HG03196 (cell line): ENCODE results near the gene PTPRJ.
"Not testable (repeated sequence)": the region's sequence is repeated elsewhere in the genome, so short reads cannot be mapped to it uniquely, and the experiment has no call there.

Experiments
- ATAC-seq: cut with Tn5 transposase; IDR thresholded peaks from one replicate; pipeline ENCODE4 v1.9.1; 2021; ENCODE audit not compliant: unreplicated experiment

The PTPRJ gene

DNA sequence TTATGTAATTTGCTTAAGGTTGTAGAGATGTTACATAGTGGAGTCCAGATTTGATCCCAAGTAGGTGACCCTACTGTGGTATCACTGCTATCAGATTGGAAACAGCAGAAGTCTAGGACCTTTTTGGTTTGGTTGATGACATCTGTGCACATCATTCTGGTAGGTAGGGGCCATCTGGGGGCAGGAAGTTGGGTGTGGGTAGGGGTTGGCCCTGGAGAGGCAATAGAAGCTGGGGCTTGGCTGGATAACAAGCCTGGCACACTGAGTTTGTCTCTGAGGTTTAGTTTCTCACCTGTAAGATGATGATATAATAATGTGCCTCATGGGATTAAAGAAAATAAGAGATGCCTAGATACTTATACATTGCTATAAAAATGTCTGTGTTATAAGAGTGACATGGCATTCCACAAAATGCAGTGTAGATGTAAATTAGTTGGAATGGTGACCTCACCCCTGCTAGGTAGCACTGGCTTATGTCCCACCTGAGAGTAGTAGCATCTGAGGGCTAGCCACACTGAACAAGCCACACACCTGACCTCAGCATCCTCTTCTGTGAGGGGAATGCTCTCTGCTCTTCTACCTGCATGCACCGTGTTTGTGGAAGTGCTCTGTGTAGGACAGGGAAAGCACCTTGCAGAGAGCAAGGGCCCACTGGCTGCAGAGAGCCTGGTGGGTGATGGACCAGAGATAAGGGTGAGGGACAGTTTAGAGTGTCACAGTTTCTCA lies 36.9 kb downstream of the PTPRJ start:
- ATAC-seq, result no peak

DNA sequence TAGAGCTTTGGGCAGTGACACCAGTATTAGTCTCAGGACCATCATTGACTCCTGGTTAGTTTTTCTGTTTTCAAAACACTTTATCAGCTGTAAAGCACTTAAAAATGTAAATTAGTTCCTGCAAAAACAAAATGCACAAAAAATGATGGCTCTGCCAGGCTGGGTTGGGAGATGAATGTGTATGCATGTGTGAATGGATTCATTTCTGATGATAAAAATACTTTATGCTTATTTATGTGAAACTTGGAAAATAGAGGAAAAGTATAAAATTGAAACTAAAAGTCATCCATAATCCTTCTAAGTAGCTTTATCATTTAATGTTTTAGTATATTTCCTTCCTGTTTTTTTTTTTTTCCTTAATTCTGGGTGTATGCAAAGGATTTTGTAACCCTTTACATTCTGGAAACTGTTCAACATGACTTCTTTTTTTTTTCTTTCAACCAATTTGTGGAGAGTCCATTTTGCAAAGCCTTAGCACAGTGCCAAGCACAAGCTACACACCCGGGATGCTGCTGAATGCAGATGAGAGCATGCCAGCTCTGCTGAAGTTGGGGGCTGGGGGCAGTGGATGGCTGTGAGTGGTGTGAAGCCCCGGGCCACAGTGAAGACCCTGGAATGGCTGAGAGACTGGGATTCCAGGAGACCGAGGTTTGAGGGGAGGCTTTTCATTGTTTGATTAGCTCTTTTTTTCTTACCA lies 37.6 kb downstream of the PTPRJ start:
- ATAC-seq, result no peak

DNA sequence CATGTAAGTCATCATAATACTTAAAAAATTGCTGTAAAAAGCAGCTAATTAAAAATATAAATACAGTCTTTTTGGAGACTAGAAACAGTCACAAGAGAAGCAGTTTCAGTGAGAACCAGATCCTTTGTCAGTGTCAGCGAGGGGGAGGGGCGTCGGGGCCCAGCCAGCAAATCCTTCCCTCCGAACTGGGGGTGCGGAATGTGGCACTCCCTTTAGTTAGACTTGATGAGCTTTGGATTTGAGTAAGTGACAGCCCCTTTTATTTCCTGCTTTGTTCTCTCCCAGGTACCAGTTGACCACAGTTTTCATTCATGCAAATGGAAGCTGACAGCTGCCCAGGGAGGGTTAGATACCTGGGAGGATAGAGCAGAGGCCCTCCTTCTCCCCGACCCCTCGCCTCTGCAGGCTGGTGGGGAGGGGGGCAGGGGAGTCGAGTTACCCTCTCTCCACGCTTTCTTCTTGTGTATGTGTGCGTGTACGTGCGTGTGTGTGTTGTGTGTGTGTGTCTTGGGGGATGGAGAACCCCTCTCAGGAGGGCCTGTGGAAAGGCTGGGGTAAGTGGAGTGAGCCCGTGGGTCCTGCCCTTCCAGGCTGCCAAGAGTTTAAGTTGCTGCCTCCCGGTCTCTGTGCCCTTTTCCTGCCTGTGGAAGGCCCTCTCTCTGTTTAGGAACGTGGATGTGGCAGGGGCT lies 38.3 kb downstream of the PTPRJ start:
- no peak for ATAC-seq

DNA sequence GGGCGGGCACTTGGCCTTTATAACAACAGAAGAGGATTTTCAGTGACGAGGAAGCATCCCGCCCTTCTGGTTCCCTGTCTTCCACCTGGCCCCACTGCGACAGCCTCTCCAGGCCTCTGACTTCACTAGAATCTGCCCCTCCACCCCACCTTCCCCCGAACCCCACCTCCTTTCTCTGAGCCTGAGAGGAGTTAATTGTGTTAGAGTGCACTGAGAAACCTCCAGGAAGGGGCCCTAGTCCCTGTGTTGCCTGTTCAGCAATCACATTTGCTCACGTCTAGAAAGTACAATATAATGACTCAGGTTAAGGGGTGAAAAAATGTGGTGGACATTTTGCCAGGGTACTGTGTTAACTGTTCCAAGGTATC lies 38.8 kb downstream of the PTPRJ start:
- no peak for ATAC-seq

DNA sequence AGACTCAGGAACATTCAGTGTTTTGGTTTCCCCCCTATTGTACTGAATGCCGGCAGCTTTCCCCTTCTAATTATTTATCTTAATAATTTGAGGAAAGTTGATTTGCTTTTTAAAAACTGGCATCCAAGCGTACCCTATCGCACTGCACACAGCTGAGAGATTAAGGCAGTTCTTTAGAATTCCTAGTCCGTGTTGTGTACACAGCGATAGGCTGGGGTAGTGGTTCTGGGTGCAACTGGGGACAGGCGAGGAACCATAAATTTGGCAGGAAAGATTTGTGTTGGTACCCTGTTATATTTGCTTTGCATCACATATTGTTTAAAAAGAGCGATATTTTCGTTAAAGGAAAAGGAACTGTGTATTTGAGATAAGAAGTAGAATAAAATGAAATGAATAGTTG lies 39.2 kb downstream of the PTPRJ start:
- no peak for ATAC-seq

DNA sequence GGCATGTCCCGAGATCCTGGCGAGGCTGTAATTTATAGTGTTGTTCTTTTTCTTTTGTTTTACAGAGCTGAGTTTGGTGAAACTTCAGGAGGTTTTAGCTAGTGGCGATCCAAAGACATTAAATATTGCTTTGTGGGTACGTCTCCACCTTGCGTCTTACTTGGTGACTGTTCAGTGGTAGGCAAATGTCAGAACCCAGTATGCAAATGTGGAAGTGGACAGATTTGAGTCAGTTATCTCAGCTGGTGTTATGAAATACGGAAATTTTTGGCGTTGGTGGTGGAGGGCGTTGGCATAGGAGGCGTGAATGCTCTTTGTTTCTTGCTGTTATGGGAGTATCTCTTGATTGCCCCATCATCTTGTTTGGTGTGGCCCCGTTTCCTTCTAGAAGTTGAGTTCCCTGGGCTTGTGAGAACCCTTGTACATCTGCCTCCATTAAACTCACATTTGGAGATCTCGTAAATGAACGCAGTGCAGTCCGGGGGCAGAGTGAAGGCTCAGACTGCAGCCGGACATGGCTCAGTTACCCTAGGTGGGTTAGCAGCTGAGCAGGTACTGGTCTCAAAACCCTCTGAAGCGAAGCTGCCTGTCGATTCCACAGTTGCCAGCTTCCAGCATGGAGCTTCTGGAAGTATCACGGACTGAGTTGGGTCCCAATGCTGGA lies 39.9 kb downstream of the PTPRJ start:
- ATAC-seq, result peak; percentile 72

DNA sequence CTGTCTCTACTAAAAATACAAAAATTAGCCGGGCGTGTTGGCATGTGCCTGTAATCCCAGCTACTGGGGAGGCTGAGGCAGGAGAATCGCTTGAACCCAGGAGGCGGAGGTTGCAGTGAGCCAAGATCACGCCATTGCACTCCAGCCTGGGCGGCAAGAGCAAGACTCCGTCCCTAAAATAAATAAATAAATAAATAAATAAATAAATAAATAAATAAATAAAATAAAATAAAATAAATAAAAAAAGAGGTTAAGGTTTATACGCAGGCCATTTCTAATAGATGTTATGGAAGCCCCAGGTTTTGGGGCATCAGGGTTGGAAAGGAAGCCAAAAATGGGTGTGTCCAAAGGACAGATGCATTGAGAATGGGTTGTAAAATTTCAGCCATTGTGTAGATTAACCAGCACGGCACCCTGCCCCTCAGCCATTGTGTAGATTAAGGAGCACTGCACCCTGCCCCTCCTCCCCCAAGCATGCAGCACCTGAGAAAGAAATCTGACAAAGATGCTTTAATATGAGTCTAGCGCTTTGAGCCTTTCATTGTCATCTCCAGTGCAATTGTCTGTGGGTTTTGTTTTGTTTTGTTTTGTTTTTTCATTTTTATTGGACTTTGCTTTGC lies 41.0 kb downstream of the PTPRJ start:
- ATAC-seq, result not testable (repeated sequence)

DNA sequence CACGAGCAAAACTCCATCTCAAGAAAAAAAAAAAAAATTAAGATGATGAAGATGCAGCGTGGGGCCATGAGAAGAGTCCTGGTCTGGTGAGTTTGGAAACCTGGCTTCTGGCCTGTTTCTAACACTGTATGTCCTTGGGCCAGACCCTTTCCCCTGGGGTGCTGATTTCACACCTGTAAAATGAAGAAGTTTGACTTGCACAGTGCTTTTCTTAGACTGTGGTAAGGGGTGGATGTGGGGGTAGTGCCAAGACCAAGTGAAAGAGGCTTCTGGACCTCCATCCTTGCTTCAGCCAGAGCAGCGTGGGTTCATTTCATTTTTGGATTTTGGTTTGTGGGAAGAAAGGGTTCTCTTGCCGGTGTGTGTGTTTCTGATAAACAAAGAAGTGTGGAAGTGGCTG lies 42.1 kb downstream of the PTPRJ start:
- no peak for ATAC-seq

DNA sequence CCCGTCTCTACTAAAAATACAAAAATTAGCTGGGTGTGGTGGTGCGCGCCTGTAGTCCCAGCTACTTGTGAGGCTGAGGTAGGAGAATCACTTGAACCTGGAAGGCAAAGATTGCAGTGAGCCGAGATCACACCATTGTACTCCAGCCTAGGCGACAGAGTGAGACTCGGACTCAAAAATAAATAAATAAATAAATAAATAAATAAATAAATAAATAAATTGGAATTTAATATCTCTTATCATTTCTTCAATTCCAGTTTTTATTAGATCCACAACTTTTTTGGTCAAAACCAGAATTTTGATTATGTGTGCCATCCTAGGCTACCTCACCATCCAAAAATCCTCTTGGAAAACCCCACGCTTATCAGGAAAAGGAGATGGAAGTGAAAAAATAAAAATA lies 43.2 kb downstream of the PTPRJ start:
- not testable (repeated sequence) for ATAC-seq

DNA sequence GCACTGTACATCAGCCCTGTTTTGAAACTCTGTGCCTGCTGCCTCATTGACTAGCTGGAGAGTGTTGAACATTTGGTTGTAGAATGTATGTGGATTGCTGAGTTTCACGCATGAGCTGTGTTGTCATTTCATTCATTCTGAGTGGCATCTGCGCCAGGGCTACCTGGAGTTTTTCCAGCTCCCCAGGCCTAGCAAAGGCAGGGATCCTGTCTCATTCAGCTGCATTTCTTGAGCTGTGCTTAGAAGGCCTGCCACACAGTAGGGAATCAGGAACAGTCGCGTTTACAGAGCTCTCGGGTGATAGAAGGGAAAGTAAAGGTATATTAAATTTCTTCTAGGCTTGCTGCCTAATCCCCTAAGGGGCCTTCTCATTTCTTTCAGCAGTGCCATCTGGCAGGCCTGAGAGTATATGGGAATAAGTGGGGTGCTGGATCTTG lies 44.3 kb downstream of the PTPRJ start:
- no peak for ATAC-seq

DNA sequence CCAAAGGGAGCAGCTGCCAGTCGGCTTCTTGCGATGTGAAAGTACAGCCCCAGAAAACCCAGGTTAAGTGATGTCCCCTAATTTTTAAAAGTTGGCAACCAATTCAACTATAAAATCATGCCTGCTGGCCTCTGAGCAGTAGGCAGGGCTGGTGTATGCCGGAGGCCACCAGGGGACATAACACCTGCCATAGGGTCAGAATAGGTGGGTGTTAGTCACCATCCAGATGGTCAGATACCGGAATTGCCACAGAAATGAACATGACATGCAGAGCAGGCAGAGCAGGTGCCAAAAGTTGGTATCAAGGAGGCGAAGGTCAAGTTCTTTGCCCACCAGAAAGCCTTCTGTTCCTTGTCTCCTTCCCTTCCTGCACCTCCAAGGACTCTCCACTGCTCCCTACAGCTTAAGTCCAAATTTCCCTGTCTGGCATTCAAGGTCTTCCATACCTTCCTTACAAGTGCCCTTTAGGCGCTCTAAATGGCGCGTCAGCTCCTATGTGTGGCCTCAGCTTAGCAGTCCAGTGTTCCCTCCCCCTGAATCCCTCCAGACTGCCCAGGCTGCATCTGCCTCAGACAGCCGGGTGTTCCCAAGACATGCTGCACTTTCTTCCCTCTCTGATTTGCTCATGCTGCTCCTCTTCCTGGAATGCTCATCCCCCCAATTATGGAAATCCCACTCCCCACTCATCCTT lies 45.1 kb downstream of the PTPRJ start:
- ATAC-seq, result no peak

DNA sequence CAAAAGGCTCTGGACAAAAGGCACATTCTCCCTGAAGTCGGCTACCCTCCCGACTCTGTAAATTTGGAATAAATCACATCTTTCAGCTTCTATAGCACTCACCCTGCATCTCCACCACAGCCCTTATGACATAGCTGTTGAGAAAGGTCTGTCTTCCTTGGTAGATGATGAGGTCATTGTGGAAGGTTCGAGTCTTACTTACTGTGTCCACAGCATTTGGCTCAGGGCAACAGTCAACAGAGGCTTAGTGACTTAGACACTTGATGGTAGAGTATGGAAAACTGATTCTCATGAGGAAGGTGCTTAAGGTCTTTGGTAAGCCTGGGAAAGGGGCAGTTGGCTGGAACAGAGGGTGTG lies 45.6 kb downstream of the PTPRJ start:
- ATAC-seq, result no peak

DNA sequence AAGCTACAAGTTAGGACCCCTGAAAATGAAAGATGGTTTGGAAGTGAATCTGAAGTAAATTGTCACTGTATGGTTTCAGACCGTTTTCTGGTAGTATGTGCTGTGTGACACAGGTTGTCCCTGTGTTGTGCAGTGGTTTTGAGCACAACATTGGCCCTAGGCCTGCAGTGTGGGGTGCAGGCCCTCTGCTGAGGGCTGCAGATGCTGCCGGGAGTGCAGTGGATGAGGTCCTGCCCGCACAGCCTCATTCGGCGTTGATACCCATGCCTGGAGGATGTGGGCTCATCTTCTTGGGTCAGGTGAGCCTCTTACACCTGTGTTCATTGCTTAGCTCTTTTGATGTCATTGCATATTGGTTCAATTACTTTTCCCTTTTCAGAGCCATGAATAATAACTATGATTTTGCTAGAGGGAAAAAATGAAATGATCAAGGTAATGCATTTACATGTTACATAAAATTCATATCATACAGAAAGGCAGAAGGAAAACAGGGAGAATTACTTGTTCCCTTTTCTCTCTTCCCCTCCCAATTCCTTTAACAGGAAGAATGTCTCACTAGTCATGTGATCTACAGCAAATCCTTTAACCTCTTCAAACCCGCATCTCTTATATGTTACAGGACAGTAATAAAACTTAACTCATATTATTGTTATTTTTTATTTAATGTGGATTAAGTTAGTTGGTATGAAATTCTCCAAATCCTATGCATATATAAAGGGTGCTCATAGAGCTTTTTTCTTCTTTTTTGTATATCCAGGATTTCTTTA lies 48.7 kb downstream of the PTPRJ start:
- no peak for ATAC-seq

DNA sequence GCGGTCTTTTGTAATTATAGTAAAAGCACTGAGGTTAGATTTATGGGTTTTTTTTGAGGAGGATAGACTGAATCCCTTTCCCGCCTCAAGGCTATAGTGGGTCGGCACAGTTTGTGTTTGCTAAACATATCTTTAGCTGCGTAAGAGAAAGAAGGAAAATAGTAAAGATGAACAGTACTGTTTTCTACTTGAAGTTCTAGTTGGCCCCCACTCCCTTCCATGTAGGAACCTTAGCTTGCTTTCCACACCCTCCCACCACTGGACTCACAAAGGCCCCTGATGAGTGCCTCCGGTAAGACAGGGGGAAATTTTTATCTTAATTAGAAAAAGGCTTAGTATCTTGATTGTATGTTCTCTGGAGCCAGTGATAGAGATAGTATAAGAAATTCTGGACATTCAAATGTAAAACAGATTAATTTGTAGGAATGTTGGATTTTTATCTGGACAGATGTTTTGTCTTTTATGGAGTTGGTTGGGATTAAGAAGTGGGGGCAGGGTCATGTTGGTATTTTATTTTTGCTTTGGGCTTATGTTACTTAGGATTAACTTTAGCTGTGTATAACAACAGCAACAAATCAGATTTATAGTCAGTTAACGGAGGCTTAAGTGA lies 49.4 kb downstream of the PTPRJ start:
- no peak for ATAC-seq

DNA sequence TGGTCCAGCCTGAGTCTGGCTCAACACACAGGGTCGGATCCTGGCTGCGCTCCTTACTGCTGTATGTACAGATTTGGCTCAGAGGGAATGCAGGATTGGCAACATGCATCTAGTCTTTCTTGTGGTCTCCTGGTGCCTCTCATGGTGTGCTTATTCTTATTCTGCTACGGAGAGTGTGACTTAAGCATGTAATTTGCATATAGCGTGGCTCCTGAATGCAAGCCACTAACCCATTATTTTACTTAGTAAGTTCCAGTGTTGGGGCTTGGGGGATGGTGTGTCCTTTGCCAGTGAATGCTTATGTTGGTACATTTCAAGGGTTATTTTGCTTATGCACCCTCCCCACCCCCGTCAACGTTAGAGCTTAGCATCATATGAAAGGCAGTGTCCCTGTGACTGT lies 51.2 kb downstream of the PTPRJ start:
- peak; percentile 30 for ATAC-seq

DNA sequence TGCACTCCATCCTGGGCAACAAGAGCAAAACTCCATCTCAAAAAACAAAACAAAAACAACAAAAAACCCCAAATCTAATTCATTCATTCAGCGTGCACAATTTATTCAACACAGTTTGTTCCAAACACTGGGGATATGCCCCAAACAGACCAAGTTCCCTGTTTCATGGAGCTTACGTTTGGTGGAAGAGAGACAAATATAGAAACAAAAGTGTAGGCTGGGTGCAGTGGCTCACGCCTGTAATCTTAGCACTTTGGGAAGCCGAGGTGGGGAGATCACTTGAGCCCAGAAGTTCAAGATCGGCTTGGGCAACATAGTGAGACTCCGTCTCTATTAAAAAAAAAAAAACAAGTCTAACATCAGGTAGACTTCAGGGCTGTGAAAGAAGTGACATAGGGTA lies 52.4 kb downstream of the PTPRJ start:
- ATAC-seq, result no peak

DNA sequence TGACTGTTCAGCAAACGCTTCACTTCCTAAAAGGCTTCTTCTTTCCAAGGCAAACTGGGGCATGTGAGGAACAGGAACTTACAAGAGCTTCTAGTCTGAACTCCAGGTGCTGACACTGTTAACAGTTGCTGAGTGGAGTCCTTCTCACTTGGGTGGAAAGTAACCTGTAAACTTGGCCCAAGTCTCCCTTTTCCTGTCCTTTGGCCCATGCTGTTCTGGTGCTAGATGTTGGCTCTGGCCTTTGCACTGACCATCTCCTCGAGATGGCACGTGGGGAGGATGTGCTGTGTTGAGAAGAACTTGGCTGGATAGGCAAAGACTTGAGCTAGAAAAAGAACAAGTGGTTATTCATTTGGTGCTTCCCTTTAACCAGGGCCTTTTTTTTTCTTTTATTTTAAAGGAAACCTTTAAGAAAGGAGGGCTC lies 53.6 kb downstream of the PTPRJ start:
- no peak for ATAC-seq

DNA sequence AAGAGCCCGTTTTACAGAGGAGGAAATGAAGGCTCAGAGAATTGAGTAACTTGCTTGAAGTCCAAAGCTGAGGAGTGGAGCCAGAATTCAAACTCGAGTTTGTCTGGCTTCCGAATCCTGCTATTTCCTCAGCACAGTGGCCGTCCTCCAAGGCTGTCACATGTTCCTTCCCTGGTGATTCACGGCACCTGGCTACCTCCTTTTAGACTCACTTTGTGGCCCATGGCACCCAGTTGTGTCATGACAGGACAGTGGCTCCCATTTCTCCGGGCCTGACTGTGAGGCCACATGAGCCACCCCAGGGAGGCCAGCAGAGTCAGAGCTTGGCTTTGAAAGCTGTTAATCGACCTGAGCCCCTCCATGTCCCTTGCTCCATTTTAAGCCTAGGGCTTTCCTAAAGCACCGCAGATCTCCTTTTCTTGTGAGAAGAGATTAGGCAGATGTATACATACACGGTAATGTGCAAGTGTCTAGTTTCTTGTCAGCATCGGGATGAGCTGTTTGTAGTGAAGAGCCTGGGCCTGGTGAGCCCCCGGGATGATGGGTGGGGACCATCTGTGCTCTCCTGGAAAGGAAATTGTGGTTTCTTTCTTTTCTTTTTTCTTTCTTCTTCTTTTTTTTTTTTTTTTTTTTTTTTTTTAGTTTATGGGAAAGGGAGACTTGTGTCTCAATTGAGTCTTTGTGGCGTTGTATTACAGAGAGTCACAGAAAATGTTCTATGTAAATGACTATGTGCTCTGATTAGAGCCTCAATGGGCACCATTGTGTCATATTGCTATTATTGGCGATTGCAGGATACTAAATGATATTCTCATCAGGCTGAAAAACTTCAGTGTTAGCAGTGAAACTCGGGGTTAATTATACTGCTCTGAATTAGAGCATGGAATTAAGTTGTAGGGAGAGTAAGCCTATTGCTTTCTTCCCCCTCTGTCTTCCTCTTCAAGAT lies 54.8 kb downstream of the PTPRJ start:
- ATAC-seq, result no peak
